H1 (cell line): Measurements from ENCODE around the gene BTBD10. TPM values are rescaled to one million over a fixed set of nuclear protein-coding genes. Genes with fewer than 3 reads are reported as not detected.
A peak's percentile ranks its signal among the peaks of the same experiment; 100 is the strongest.

ENCODE experiments used
- CTCF ChIA-PET: fragments of 300-600 bp; sonication (Branson Sonifier 250); formaldehyde crosslinking; loops from one replicate; lab custom pipeline; 2021; ENCODE audit not compliant: partially characterized antibody; lab: Charles Lee
- POLR2A ChIA-PET: fragments of 300-600 bp; sonication (Branson Sonifier 250); formaldehyde crosslinking; loops from one replicate; lab custom pipeline; 2021; ENCODE audit warnings: inconsistent platforms; ENCODE audit not compliant: partially characterized antibody; lab: Charles Lee
- DNase-seq, 2 experiments: peaks; one replicate each; pipeline versions ENCODE4 v3.0.0 to v3.0.0-alpha.2; 2010 to 2022; ENCODE audit warnings: low spot score in 2 of 2, low read depth in 1 of 2, mixed read lengths in 1 of 2
- FAIRE-seq: peaks from 2 replicates; lab custom pipeline; 2011; peaks lifted over from hg19 to GRCh38; lab: Jason Lieb, UNC
- H2AFZ ChIP-seq: 2 replicates; pipeline ENCODE4 v1.8.1; 2012; ENCODE audit warnings: low read length, inconsistent platforms
- H2AK5ac ChIP-seq: 2 replicates; pipeline ENCODE4 v1.6.1; 2013; ENCODE audit warnings: low read depth, low read length
- H2BK120ac ChIP-seq: replicated peaks from 2 replicates; pipeline ENCODE3; 2013; ENCODE audit warnings: low read depth, low read length, inconsistent platforms
- H2BK12ac ChIP-seq: 2 replicates; pipeline ENCODE4 v1.6.1; 2013; ENCODE audit warnings: low read depth, low read length
- H2BK15ac ChIP-seq: 2 replicates; pipeline ENCODE4 v1.6.1; 2013; ENCODE audit warnings: low read length
- H2BK20ac ChIP-seq: 2 replicates; pipeline ENCODE4 v1.6.1; 2013; ENCODE audit warnings: low read length
- H2BK5ac ChIP-seq: 2 replicates; pipeline ENCODE4 v1.6.1; 2013; ENCODE audit warnings: low read depth, low read length
- H3K14ac ChIP-seq: 2 replicates; pipeline ENCODE4 v1.6.1; 2013; ENCODE audit warnings: inconsistent platforms; ENCODE audit not compliant: insufficient read length
- H3K18ac ChIP-seq: 2 replicates; pipeline ENCODE4 v1.6.1; 2013; ENCODE audit warnings: low read length; ENCODE audit errors: extremely low read depth
- H3K23ac ChIP-seq: 2 replicates; pipeline ENCODE4 v1.6.1; 2013; ENCODE audit warnings: inconsistent platforms; ENCODE audit not compliant: insufficient read length
- H3K23me2 ChIP-seq: 2 replicates; pipeline ENCODE4 v1.6.1; 2013; ENCODE audit warnings: low read depth, low read length
- H3K27ac ChIP-seq: 2 replicates; pipeline ENCODE4 v1.6.1; 2011; ENCODE audit warnings: low read depth, low read length, inconsistent platforms
- H3K27me3 ChIP-seq, 4 experiments: replicated peaks in 1 of 4; 1 replicate in 1 of 4; 2 replicates in 3 of 4; pipeline versions ENCODE4 v1.6.1 to v1.8.1; 2011 to 2013; ENCODE audit warnings: low read length in 3 of 4, mild to moderate bottlenecking in 3 of 4, inconsistent platforms in 2 of 4, mixed read lengths in 2 of 4, moderate library complexity in 1 of 4; ENCODE audit not compliant: control insufficient read depth in 3 of 4, insufficient read depth in 3 of 4; ENCODE audit errors: extremely low read depth in 1 of 4
- H3K36me3 ChIP-seq, 4 experiments: 2 replicates each; pipeline versions ENCODE4 v1.6.1 to v1.8.1; 2011 to 2013; ENCODE audit warnings: mild to moderate bottlenecking in 4 of 4, low read length in 3 of 4, moderate library complexity in 2 of 4, control low read depth in 1 of 4, inconsistent platforms in 1 of 4; ENCODE audit not compliant: insufficient read depth in 4 of 4, control insufficient read depth in 2 of 4
- H3K4ac ChIP-seq: replicated peaks from 2 replicates; pipeline ENCODE3; 2013; ENCODE audit warnings: low read length, low read depth, mixed read lengths, inconsistent platforms; ENCODE audit not compliant: insufficient read length
- H3K4me1 ChIP-seq, 4 experiments: replicated peaks in 1 of 4; 1 replicate in 1 of 4; 2 replicates in 3 of 4; pipeline versions ENCODE4 v1.6.1 to v1.8.1; 2011 to 2013; ENCODE audit warnings: low read length in 3 of 4, inconsistent platforms in 2 of 4, mixed read lengths in 1 of 4; ENCODE audit not compliant: insufficient read depth in 4 of 4, control insufficient read depth in 3 of 4
- H3K4me2 ChIP-seq, 2 experiments: 2 replicates each; pipeline versions ENCODE4 v1.6.1 to v1.8.1; 2011 to 2013; ENCODE audit warnings: low read depth in 2 of 2, low read length in 2 of 2, control low read depth in 1 of 2, inconsistent platforms in 1 of 2, mild to moderate bottlenecking in 1 of 2; ENCODE audit not compliant: insufficient read depth in 1 of 2
- H3K4me3 ChIP-seq, 4 experiments: fragments of 200-600, 300-600 bp in 1 of 4; sonication (generic), shearing (Covaris generic), sonication (Bioruptor Twin) in 1 of 4; 2 replicates each; pipeline versions ENCODE4 v1.5.1 to v1.8.1; 2011 to 2016; ENCODE audit warnings: low read length in 4 of 4, low read depth in 3 of 4, control low read depth in 2 of 4, inconsistent platforms in 2 of 4, mild to moderate bottlenecking in 2 of 4, mixed read lengths in 1 of 4, moderate library complexity in 1 of 4; ENCODE audit not compliant: insufficient read depth in 2 of 4; ENCODE audit errors: extremely low read depth in 1 of 4
- H3K56ac ChIP-seq: replicated peaks from 2 replicates; pipeline ENCODE3; 2013; ENCODE audit warnings: low read depth, mild to moderate bottlenecking, mixed read lengths, low read length, inconsistent platforms; ENCODE audit not compliant: insufficient read length
- H3K79me1 ChIP-seq: 2 replicates; pipeline ENCODE4 v1.6.1; 2013; ENCODE audit warnings: low read depth, low read length, control low read depth
- H3K79me2 ChIP-seq, 2 experiments: 2 replicates each; pipeline versions ENCODE4 v1.6.1 to v1.8.1; 2012 to 2013; ENCODE audit warnings: low read length in 2 of 2, mild to moderate bottlenecking in 2 of 2, inconsistent platforms in 1 of 2; ENCODE audit not compliant: insufficient read depth in 2 of 2, control insufficient read depth in 1 of 2
- H3K9ac ChIP-seq, 4 experiments: replicated peaks in 1 of 4; 1 replicate in 1 of 4; 2 replicates in 3 of 4; pipeline versions ENCODE4 v1.6.1 to v1.8.1; 2011 to 2013; ENCODE audit warnings: low read depth in 3 of 4, low read length in 3 of 4, control low read depth in 2 of 4, mild to moderate bottlenecking in 2 of 4, moderate library complexity in 2 of 4, inconsistent platforms in 1 of 4; ENCODE audit errors: extremely low read depth in 1 of 4
- H3K9me3 ChIP-seq, 2 experiments: 2 replicates each; pipeline versions ENCODE4 v1.6.1 to v1.8.1; 2012 to 2013; ENCODE audit warnings: mild to moderate bottlenecking in 2 of 2, moderate library complexity in 2 of 2, control low read depth in 1 of 2, inconsistent platforms in 1 of 2, low read depth in 1 of 2, low read length in 1 of 2, mixed read lengths in 1 of 2; ENCODE audit not compliant: insufficient read depth in 2 of 2
- H4K20me1 ChIP-seq, 2 experiments: replicated peaks in 1 of 2; 2 replicates each; pipeline versions ENCODE3 to v1.8.1; 2011 to 2013; ENCODE audit warnings: inconsistent platforms in 2 of 2, low read length in 2 of 2, mild to moderate bottlenecking in 1 of 2; ENCODE audit not compliant: insufficient read depth in 2 of 2, control insufficient read depth in 1 of 2
- H4K5ac ChIP-seq: 2 replicates; pipeline ENCODE4 v1.6.1; 2013; ENCODE audit warnings: low read length, low read depth, mixed read lengths, inconsistent platforms; ENCODE audit not compliant: insufficient read length
- H4K8ac ChIP-seq: 2 replicates; pipeline ENCODE4 v1.8.0; 2013; ENCODE audit warnings: mild to moderate bottlenecking, moderate library complexity, low read length, inconsistent platforms; ENCODE audit not compliant: insufficient read depth; ENCODE audit errors: extremely low read depth
- H4K91ac ChIP-seq: replicated peaks from 2 replicates; pipeline ENCODE3; 2013; ENCODE audit warnings: low read length, mixed read lengths, inconsistent platforms; ENCODE audit not compliant: insufficient read length
- CEBPB ChIP-seq: IDR thresholded peaks from 2 replicates; pipeline ENCODE4 v1.6.1; 2012; ENCODE audit warnings: low read depth, low read length
- EP300 ChIP-seq, 2 experiments: IDR thresholded peaks; 1 replicate in 1 of 2; 2 replicates in 1 of 2; pipeline ENCODE4 v1.6.1; 2011 to 2012; ENCODE audit warnings: low read depth in 2 of 2, low read length in 2 of 2, mild to moderate bottlenecking in 2 of 2, borderline replicate concordance in 1 of 2, inconsistent platforms in 1 of 2, moderate library complexity in 1 of 2
- FOSL1 ChIP-seq: IDR thresholded peaks from 2 replicates; pipeline ENCODE4 v1.6.1; 2011; ENCODE audit warnings: mild to moderate bottlenecking, low read depth, low read length, moderate library complexity; ENCODE audit not compliant: insufficient read depth
- whole genome bisulfite sequencing, 2 experiments: shearing (Covaris generic) in 1 of 2; methylation state at CpG; one replicate each; pipeline versions ENCODE4 v1.1.6 to v1.1.7; 2013 to 2015; ENCODE audit warnings: low lambda C conversion rate in 2 of 2, mixed read lengths in 2 of 2, inconsistent platforms in 1 of 2, low coverage in 1 of 2, missing lambda C conversion rate in 1 of 2; ENCODE audit not compliant: insufficient replicate concordance in 2 of 2, insufficient coverage in 1 of 2, insufficient read length in 1 of 2; ENCODE audit errors: extremely low coverage in 1 of 2, missing lambda C conversion rate in 1 of 2; 5-methylcytosine and 5-hydroxymethylcytosine counted together
- polyA plus RNA-seq, 7 experiments: library from polyadenylated mRNA; depleted of rRNA in 3 of 7; stranded (reverse) in 5 of 7; unstranded in 2 of 7; fragments of >200 nt in 5 of 7; fragments of 200-250 nt in 2 of 7; gene quantifications; 1 replicate in 5 of 7; 2 replicates in 1 of 7; 4 replicates in 1 of 7; pipeline versions ENCODE4 v1.2.1 to v1.2.3, GENCODE V29; 2011 to 2013; ENCODE audit warnings: missing spikeins in 2 of 7, mixed read lengths in 2 of 7
- total RNA-seq: library from RNA; stranded (reverse); fragmentation: NEBNext Ultra II Directional; extraction: Animal tissue kit (Norgen Biotek cat#: 25700); gene quantifications from 2 replicates; pipeline ENCODE4 v1.2.1, GENCODE V29; 2021

The BTBD10 gene
- total and polyA plus RNA-seq, 2 of the 8 experiments (the other 6 are each of a cell fraction or from before 2014, with no cell fraction given) = 13.8 to 22.2 TPM

- H2AK5ac ChIP-seq = no peak overlapping the region
- peaks cover 0 to 2% (median 0%) of the 10 kb centered on the region in 4 experiments; a peak in 1 of 7 replicates for H3K4me1 ChIP-seq
- H3K4ac ChIP-seq = no peak overlapping the region
- H2BK12ac ChIP-seq = no peak overlapping the region
- no peak overlapping the region for H4K5ac ChIP-seq
- H3K23ac ChIP-seq = no peak overlapping the region
- H3K18ac ChIP-seq = no peak overlapping the region
- H3K27me3 ChIP-seq = no peaks in the 10 kb centered on the region
- no peak overlapping the region for H2BK15ac ChIP-seq
- no peak overlapping the region for H2BK5ac ChIP-seq
- no peaks in the 10 kb centered on the region for H4K20me1 ChIP-seq
- H3K79me1 ChIP-seq = no peaks in the 10 kb centered on the region; the same call in 1 of the 2 replicates
- no peak for DNase-seq
- CTCF ChIA-PET = interaction anchor here (1.0 to 5.8 kb wide), 12 partner anchors 7 to 383 kb away, joined by 3 to 66 read pairs (median 6); no protein-coding TSS in a partner anchor
- no peak overlapping the region for H3K14ac ChIP-seq
- TF ChIP-seq CEBPB (peak; percentile 25; the same call in 1 of the 2 replicates), EP300 (IDR thresholded peaks at IDR 0.05; ENCODE audit: borderline replicate concordance in 1 of 2, low read depth in 2 of 2, low read length in 2 of 2) (no peak), FOSL1 (no peak)
- TF ChIP-seq, all 59 proteins: peak for 1
- no peaks in the 10 kb centered on the region for H3K36me3 ChIP-seq
- no peaks in the 10 kb centered on the region for H3K23me2 ChIP-seq
- no peak overlapping the region for H2BK20ac ChIP-seq
- no peak overlapping the region for H3K27ac ChIP-seq
- no peak overlapping the region for H3K56ac ChIP-seq
- H3K9me3 ChIP-seq = peaks cover 0 to 4% of the 10 kb centered on the region in 2 experiments; a peak in 1 of 4 replicates
- no peaks in the 10 kb centered on the region; a peak in 1 of 4 replicates for H3K79me2 ChIP-seq
- no peak overlapping the region for H4K91ac ChIP-seq
- H3K9ac ChIP-seq = no peak overlapping the region
- H4K8ac ChIP-seq = peak overlapping the region; percentile 3; the same call in 1 of the 2 replicates
- POLR2A ChIA-PET = interaction anchor here (1.5 kb wide), 1 partner anchor 67 kb away, joined by 3 read pairs; no protein-coding TSS in a partner anchor
- H3K4me3 ChIP-seq = no peak overlapping the region
- no peak overlapping the region for H2BK120ac ChIP-seq
- H2AFZ ChIP-seq = no peak overlapping the region
- H3K4me2 ChIP-seq = no peak overlapping the region
- WGBS, 2 experiments = 90% methylated on average over 5 of the region's 5 CpGs; no CpG with 5 or more reads in 1 of the 2 experiments
- no peak for FAIRE-seq
Observed at GRCh38 chr11:13346470-13346869, 116.6 kb downstream of the BTBD10 start.
